Uterus (tissue), 4 donors: ENCODE data around the gene SH3TC1. TPM values are rescaled to one million over a fixed set of nuclear protein-coding genes. Genes with fewer than 3 reads are reported as not detected.

Source experiments
- DNase-seq, 2 donors: peaks; one replicate each; pipeline ENCODE4 v3.0.0-alpha.2; 2019 to 2020
- H3K27ac ChIP-seq, 2 donors: fragments of 200-600 bp; sonication (generic); 1 replicate in 1 of 2; 2 replicates in 1 of 2; pipeline ENCODE4 v1.5.1; 2016 to 2018
- H3K27me3 ChIP-seq, 2 donors: fragments of 200-600 bp; sonication (generic); one replicate each; pipeline ENCODE4 v1.5.1; 2018 to 2019; ENCODE audit warnings: control low read depth in 1 of 2
- H3K36me3 ChIP-seq, 2 donors: fragments of 200-600 bp; sonication (generic); one replicate each; pipeline ENCODE4 v1.5.1; 2019; ENCODE audit warnings: control low read depth in 1 of 2
- H3K4me1 ChIP-seq, 2 donors: fragments of 200-600 bp; sonication (generic); one replicate each; pipeline ENCODE4 v1.5.1; 2018 to 2019; ENCODE audit warnings: control low read depth in 1 of 2
- H3K4me3 ChIP-seq, 2 donors: fragments of 200-600 bp; sonication (generic); 1 replicate in 1 of 2; 2 replicates in 1 of 2; pipeline ENCODE4 v1.5.1; 2018 to 2019; ENCODE audit warnings: mild to moderate bottlenecking in 1 of 2
- H3K9me3 ChIP-seq, 2 donors: fragments of 200-600 bp; sonication (generic); one replicate each; pipeline ENCODE4 v1.5.1; 2019; ENCODE audit warnings: control low read depth in 1 of 2
- POLR2A ChIP-seq, 2 donors: fragments of 450-650 bp; IDR thresholded peaks; one replicate each; pipeline ENCODE4 v1.6.1; 2016; ENCODE audit warnings: antibody characterized with exemption in 2 of 2, mild to moderate bottlenecking in 1 of 2, moderate library complexity in 1 of 2
- intact Hi-C: fragments of 100-400 bp; cut with DNase I; formaldehyde crosslinking; loops from one replicate; pipeline ENCODE4 v1.15.1; 2023; ENCODE audit warnings: low total_unique reads
- total RNA-seq, 4 donors: library from RNA; depleted of rRNA in 3 of 4; stranded (reverse); fragments of >200 nt in 3 of 4; gene quantifications; one replicate each; pipeline versions ENCODE4 v1.1.0 to v1.2.4, GENCODE V29; 2014 to 2023
- TF ChIP-seq, protein P1 (sequence below), 4 experiments: fragments of 200-600 bp in 2 of 4; fragments of 450-650 bp in 2 of 4; sonication (generic) in 2 of 4; IDR thresholded peaks; one replicate each; pipeline ENCODE4 v1.5.1; 2016 to 2019; ENCODE audit warnings: antibody characterized with exemption in 4 of 4, mild to moderate bottlenecking in 2 of 4, moderate library complexity in 1 of 4
- donor health status: DM: yes; HTN: yes; CAD: no.

Gene SH3TC1
- total RNA-seq, 4 donors from 2014 or later = 5.1 to 16.4 (median 11.3) TPM

DNA sequence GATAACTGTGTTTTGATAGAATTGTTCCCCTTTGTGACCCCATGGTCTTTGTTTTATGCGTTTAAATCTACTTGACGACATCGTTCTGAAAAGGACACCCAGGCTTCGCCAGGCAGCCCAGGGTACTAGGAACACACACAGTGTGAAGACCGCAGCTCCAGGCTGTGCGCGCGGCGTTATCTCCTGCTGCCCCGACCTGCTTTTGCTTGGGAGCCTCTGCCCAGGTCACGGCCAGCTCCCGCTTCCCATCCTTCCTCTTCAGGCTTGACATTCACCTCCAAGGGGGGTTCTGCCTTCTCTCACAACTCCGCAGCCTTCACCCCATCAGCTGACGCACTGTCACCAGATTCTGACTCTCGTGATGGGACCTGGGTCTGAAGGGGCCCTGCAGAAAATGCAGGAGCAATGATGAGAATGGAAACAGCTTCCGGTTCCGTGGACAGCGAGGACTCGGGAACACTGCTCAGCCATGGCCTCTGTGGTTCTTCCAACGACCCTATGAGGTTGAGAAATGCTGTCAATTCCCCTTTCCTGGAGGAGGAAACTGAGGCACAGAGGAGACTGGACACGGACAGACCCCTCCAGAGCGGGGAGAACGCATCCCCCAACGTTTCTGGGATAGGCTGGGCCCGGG lies 69.9 kb downstream of the SH3TC1 start:
- no peak for TF ChIP-seq POLR2A (IDR thresholded peaks at IDR 0.05)
- TF ChIP-seq, protein P1, sequence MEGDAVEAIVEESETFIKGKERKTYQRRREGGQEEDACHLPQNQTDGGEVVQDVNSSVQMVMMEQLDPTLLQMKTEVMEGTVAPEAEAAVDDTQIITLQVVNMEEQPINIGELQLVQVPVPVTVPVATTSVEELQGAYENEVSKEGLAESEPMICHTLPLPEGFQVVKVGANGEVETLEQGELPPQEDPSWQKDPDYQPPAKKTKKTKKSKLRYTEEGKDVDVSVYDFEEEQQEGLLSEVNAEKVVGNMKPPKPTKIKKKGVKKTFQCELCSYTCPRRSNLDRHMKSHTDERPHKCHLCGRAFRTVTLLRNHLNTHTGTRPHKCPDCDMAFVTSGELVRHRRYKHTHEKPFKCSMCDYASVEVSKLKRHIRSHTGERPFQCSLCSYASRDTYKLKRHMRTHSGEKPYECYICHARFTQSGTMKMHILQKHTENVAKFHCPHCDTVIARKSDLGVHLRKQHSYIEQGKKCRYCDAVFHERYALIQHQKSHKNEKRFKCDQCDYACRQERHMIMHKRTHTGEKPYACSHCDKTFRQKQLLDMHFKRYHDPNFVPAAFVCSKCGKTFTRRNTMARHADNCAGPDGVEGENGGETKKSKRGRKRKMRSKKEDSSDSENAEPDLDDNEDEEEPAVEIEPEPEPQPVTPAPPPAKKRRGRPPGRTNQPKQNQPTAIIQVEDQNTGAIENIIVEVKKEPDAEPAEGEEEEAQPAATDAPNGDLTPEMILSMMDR (IDR thresholded peaks at IDR 0.05) = no peak
- intact Hi-C loops = no loop called here
- Histone ChIP-seq H3K36me3 (no peaks in the 10 kb centered on the region), H3K9me3 (no peaks in the 10 kb centered on the region), H3K4me3 (peak overlapping the region in 1 of 2 donors; percentile 54), H3K27ac (peak overlapping the region; percentile 73 to 78), H3K4me1 (peaks cover 0 to 12% of the 10 kb centered on the region in 2 donors), H3K27me3 (no peaks in the 10 kb centered on the region)
- DNase-seq = no peak

DNA sequence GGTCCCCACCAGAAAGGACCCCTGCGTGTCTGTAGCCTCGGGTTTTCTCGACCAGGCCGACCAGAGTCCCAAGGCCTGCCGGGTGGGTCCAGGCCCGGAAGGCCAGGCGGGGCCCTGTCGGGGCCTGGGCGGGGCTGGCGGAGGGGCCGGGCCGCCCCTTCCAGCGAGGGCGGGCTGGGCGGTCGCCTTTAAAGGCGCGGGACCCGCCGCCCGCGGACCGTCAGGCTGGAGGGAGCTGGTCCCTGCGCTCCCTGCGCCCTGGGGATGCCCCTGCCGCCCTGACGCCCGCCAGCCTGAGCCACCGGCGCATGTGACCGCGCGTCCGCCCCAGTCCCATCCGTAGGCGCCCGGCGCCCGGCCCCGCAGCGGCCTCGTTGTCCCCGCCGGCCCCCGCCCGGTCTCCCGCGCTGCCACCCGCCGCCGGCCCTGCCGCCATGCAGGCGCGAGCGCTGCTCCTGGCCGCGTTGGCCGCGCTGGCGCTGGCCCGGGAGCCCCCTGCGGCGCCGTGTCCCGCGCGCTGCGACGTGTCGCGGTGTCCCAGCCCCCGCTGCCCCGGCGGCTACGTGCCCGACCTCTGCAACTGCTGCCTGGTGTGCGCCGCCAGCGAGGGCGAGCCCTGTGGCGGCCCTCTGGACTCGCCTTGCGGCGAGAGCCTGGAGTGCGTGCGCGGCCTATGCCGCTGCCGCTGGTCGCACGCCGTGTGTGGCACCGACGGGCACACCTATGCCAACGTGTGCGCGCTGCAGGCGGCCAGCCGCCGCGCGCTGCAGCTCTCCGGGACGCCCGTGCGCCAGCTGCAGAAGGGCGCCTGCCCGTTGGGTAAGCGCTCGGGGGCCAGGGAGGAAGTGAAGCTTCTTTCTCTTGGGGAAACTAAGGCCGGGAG lies 70.7 kb downstream of the SH3TC1 start, which contains the start of gene HTRA3:
Gene HTRA3 (plus strand): TSS at position 220 of the 883 bp plus-strand sequence. CDS start 215 bp downstream, at position 435.
- no peaks in the 10 kb centered on the region for H3K27me3 ChIP-seq
- TF ChIP-seq, protein P1 (IDR thresholded peaks at IDR 0.05) = no peak
- TF ChIP-seq POLR2A (IDR thresholded peaks at IDR 0.05) = peak; percentile 72 to 90
- peak; percentile 44 to 79 for DNase-seq
- intact Hi-C loops = loop anchor here (10.0 kb wide), 1 partner anchor 135 kb away; no protein-coding TSS in a partner anchor
- peaks cover 0 to 12% of the 10 kb centered on the region in 2 donors for H3K4me1 ChIP-seq
- no peaks in the 10 kb centered on the region for H3K9me3 ChIP-seq
- no peaks in the 10 kb centered on the region for H3K36me3 ChIP-seq
- peak within 1 kb of the TSS; percentile 73 to 78 for H3K27ac ChIP-seq
- H3K4me3 ChIP-seq = peak within 1 kb of the TSS; percentile 23 to 54

- peaks cover 2 to 12% of the 10 kb centered on the region in 2 donors for H3K4me1 ChIP-seq
- H3K27ac ChIP-seq = peak overlapping the region; percentile 73 to 78
- no peak for TF ChIP-seq POLR2A (IDR thresholded peaks at IDR 0.05)
- TF ChIP-seq, protein P1 (IDR thresholded peaks at IDR 0.05) = no peak
- H3K36me3 ChIP-seq = no peaks in the 10 kb centered on the region
- no peaks in the 10 kb centered on the region for H3K9me3 ChIP-seq
- no peak for DNase-seq
- no peaks in the 10 kb centered on the region for H3K27me3 ChIP-seq
- H3K4me3 ChIP-seq = peak overlapping the region; percentile 23 to 54
- intact Hi-C loops = loop anchor here (10.0 kb wide), 1 partner anchor 134 kb away; no protein-coding TSS in a partner anchor
Measured at GRCh38 chr4:8270418-8270771, 71.3 kb downstream of the SH3TC1 start.

- H3K36me3 ChIP-seq = no peaks in the 10 kb centered on the region
- peak overlapping the region; percentile 23 to 54 for H3K4me3 ChIP-seq
- intact Hi-C loops = loop anchor here (10.0 kb wide), 1 partner anchor 134 kb away; no protein-coding TSS in a partner anchor
- no peaks in the 10 kb centered on the region for H3K27me3 ChIP-seq
- TF ChIP-seq POLR2A (IDR thresholded peaks at IDR 0.05) = no peak
- TF ChIP-seq, protein P1 (IDR thresholded peaks at IDR 0.05) = no peak
- no peak for DNase-seq
- H3K4me1 ChIP-seq = peaks cover 4 to 12% of the 10 kb centered on the region in 2 donors
- H3K27ac ChIP-seq = peak overlapping the region; percentile 73 to 78
- H3K9me3 ChIP-seq = no peaks in the 10 kb centered on the region
Measured at GRCh38 chr4:8270912-8271815, 72.1 kb downstream of the SH3TC1 start.
